Panc1 (cell line): Measurements from ENCODE around the gene FBXO3. TPM values are rescaled to one million over a fixed set of nuclear protein-coding genes. Genes with fewer than 3 reads are reported as not detected.

ENCODE experiments used
- ATAC-seq: fragments of 200-7000 bp; cut with Tn5 transposase; 2 replicates; pipeline ENCODE4 v1.9.1; 2020; ENCODE audit warnings: mild to moderate bottlenecking, moderate library complexity
- BruUV-seq: library from RNA; stranded (reverse); fragments of 400-500 nt; replicated peaks from 2 replicates; lab custom pipeline; 2021; lab: Mats Ljungman, UMichigan
- CTCF ChIA-PET: fragments of 300-600 bp; sonication (Branson Sonifier 250); formaldehyde crosslinking; loops from one replicate; lab custom pipeline; 2022; ENCODE audit warnings: antibody characterized with exemption; lab: Charles Lee
- POLR2A ChIA-PET: fragments of 300-600 bp; sonication (Branson Sonifier 250); formaldehyde crosslinking; loops from one replicate; lab custom pipeline; 2022; ENCODE audit warnings: antibody characterized with exemption; lab: Charles Lee
- DNase-seq: peaks from one replicate; pipeline ENCODE4 v3.0.0-alpha.2; 2010; ENCODE audit warnings: low read depth, low spot score
- H3K27ac ChIP-seq: 2 replicates; pipeline ENCODE4 v1.5.1; 2011; ENCODE audit warnings: mild to moderate bottlenecking, low read length, inconsistent platforms
- H3K27me3 ChIP-seq: fragments of 200-500 bp; sonication (Bioruptor generic); 2 replicates; pipeline ENCODE4 v1.6.0; 2014; ENCODE audit warnings: low read length, inconsistent platforms; ENCODE audit not compliant: control insufficient read depth, insufficient read depth
- H3K36me3 ChIP-seq: fragments of 200-500 bp; sonication (Bioruptor generic); 2 replicates; pipeline ENCODE4 v1.5.1; 2014; ENCODE audit warnings: inconsistent platforms, mild to moderate bottlenecking, low read length, moderate library complexity; ENCODE audit not compliant: control insufficient read depth, insufficient read depth
- H3K4me1 ChIP-seq: 2 replicates; pipeline ENCODE4 v1.5.1; 2011; ENCODE audit warnings: inconsistent platforms, mild to moderate bottlenecking, low read length, moderate library complexity; ENCODE audit not compliant: control insufficient read depth, insufficient read depth
- H3K4me3 ChIP-seq, 2 experiments: 2 replicates each; pipeline ENCODE4 v1.5.1; 2011 to 2012; ENCODE audit warnings: low read depth in 2 of 2, low read length in 2 of 2, mild to moderate bottlenecking in 2 of 2, inconsistent platforms in 1 of 2, moderate library complexity in 1 of 2
- H3K9me3 ChIP-seq: fragments of 200-500 bp; sonication (Bioruptor generic); 2 replicates; pipeline ENCODE4 v1.5.1; 2014; ENCODE audit warnings: low read depth, mild to moderate bottlenecking, inconsistent platforms, low read length, moderate library complexity; ENCODE audit not compliant: control insufficient read depth, insufficient read depth
- CTCF ChIP-seq: fragments of 450-650 bp; IDR thresholded peaks from 2 replicates; pipeline ENCODE4 v1.5.1; 2017; ENCODE audit warnings: mild to moderate bottlenecking
- POLR2AphosphoS5 ChIP-seq: IDR thresholded peaks from 2 replicates; pipeline ENCODE4 v1.6.1; 2012; ENCODE audit warnings: mild to moderate bottlenecking, low read depth, low read length, moderate library complexity
- SIN3A ChIP-seq: IDR thresholded peaks from 2 replicates; pipeline ENCODE4 v1.6.1; 2012; ENCODE audit warnings: low read depth, mild to moderate bottlenecking, low read length, moderate library complexity, borderline replicate concordance; ENCODE audit not compliant: insufficient read depth
- TCF7L2 ChIP-seq: IDR thresholded peaks from 2 replicates; pipeline ENCODE4 v1.6.1; 2011; ENCODE audit warnings: mild to moderate bottlenecking, low read depth, low read length, inconsistent platforms
- in situ Hi-C: cut with HindIII; loops from 2 replicates; pipeline ENCODE4 v1.10.0; 2016; ENCODE audit warnings: low sequenced_read_pairs, low pct_unique_long_range_greater_than_20kb
- intact Hi-C: fragments of 100-400 bp; cut with micrococcal nuclease; formaldehyde crosslinking; loops from one replicate; pipeline ENCODE4 v1.10.0; 2022; ENCODE audit not compliant: unreplicated experiment
- total RNA-seq: library from RNA; stranded (reverse); gene quantifications from one replicate; pipeline ENCODE4 v1.2.1, GENCODE V29; 2021; ENCODE audit not compliant: unreplicated experiment
- TF ChIP-seq, protein P1 (sequence below), 2 experiments: IDR thresholded peaks; 2 replicates each; pipeline ENCODE4 v1.6.1; 2011 to 2012; ENCODE audit warnings: low read depth in 2 of 2, control low read depth in 1 of 2, low read length in 1 of 2, mild to moderate bottlenecking in 1 of 2, moderate library complexity in 1 of 2; ENCODE audit not compliant: insufficient read depth in 1 of 2

The FBXO3 gene
- total RNA-seq, 1 experiment from 2014 or later: 22.3 TPM

DNA sequence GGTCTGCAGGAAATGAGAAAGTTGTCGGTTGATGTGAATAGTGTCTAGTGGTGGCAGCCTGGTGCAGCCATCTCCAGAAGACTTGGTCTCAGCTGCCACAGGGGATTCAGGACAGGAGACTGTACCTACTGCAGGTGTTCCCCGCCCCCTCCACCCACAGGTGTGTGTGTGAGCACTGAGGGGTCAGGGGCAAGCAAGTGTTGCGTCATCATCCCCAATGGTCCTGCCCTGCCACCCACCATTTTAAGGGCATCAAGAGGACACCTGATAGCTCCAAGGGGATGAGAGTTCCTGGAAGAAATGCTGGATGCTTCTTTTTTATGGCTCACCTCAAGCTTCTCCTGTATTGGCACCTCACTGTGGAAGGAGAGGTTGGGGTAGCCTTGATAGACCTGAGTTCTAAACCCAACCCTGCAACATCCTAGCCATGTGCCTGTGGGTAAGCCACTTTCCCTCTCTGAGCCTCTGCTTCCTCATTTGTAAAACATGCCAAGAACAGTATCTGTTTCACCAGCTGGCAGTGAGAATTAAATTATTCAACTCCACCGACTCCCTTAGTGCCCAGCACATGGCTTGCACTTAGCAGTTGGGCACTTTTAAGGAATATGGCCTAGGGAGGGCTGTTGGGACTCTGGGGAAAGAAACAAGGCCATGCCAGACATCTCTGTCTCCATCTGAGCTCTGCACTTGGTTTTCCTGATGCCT, 79.8 kb downstream of the FBXO3 start:
- in situ Hi-C loops (no loop called here), intact Hi-C loops (no loop called here)
- ChIA-PET CTCF (interaction anchor here (1.2 kb wide), 1 partner anchor 48 kb away, joined by 3 read pairs; no protein-coding TSS in a partner anchor), POLR2A (no interaction called here)
- H3K27me3 ChIP-seq: no peaks in the 10 kb centered on the region
- H3K9me3 ChIP-seq: no peaks in the 10 kb centered on the region
- H3K4me3 ChIP-seq: no peak overlapping the region
- DNase-seq (no peak), ATAC-seq (no peak)
- no TSS peak for BruUV-seq
- no peaks in the 10 kb centered on the region for H3K36me3 ChIP-seq
- peak overlapping the region; percentile 94 for H3K27ac ChIP-seq
- H3K4me1 ChIP-seq: peaks cover 99% of the 10 kb centered on the region
- no peak for TF ChIP-seq TCF7L2
- no peak for TF ChIP-seq SIN3A
- TF ChIP-seq POLR2AphosphoS5: no peak
- no peak for TF ChIP-seq CTCF
- TF ChIP-seq, protein P1, sequence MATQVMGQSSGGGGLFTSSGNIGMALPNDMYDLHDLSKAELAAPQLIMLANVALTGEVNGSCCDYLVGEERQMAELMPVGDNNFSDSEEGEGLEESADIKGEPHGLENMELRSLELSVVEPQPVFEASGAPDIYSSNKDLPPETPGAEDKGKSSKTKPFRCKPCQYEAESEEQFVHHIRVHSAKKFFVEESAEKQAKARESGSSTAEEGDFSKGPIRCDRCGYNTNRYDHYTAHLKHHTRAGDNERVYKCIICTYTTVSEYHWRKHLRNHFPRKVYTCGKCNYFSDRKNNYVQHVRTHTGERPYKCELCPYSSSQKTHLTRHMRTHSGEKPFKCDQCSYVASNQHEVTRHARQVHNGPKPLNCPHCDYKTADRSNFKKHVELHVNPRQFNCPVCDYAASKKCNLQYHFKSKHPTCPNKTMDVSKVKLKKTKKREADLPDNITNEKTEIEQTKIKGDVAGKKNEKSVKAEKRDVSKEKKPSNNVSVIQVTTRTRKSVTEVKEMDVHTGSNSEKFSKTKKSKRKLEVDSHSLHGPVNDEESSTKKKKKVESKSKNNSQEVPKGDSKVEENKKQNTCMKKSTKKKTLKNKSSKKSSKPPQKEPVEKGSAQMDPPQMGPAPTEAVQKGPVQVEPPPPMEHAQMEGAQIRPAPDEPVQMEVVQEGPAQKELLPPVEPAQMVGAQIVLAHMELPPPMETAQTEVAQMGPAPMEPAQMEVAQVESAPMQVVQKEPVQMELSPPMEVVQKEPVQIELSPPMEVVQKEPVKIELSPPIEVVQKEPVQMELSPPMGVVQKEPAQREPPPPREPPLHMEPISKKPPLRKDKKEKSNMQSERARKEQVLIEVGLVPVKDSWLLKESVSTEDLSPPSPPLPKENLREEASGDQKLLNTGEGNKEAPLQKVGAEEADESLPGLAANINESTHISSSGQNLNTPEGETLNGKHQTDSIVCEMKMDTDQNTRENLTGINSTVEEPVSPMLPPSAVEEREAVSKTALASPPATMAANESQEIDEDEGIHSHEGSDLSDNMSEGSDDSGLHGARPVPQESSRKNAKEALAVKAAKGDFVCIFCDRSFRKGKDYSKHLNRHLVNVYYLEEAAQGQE (IDR thresholded peaks at IDR 0.05; ENCODE audit: insufficient read depth in 1 of 2, low read depth in 2 of 2, low read length in 1 of 2): no peak

- intact Hi-C loops (no loop called here), in situ Hi-C loops (no loop called here)
- H3K36me3 ChIP-seq: no peaks in the 10 kb centered on the region
- H3K27ac ChIP-seq: peak overlapping the region; percentile 94
- H3K4me3 ChIP-seq: no peak overlapping the region; a peak in 1 of 4 replicates
- BruUV-seq: TSS peak; percentile 97
- H3K4me1 ChIP-seq: peaks cover 92% of the 10 kb centered on the region
- peaks cover 2% of the 10 kb centered on the region; the same call in 1 of the 2 replicates for H3K9me3 ChIP-seq
- no peaks in the 10 kb centered on the region for H3K27me3 ChIP-seq
- CTCF ChIA-PET: interaction anchor here (1.0 to 2.9 kb wide), 2 partner anchors 9 to 50 kb away, joined by 3 to 12 read pairs; partner anchors contain the start of gene C11orf91
- no peak for TF ChIP-seq CTCF
- TF ChIP-seq, protein P1 (IDR thresholded peaks at IDR 0.05; ENCODE audit: insufficient read depth in 1 of 2, low read depth in 2 of 2, low read length in 1 of 2): no peak
- TF ChIP-seq TCF7L2: no peak
- no peak for TF ChIP-seq SIN3A
- TF ChIP-seq POLR2AphosphoS5: no peak
- ATAC-seq: no peak
- DNase-seq: no peak
- POLR2A ChIA-PET: interaction anchor here (0.7 to 2.1 kb wide), 2 partner anchors 8 to 42 kb away, joined by 3 to 12 read pairs; partner anchors contain the start of gene C11orf91
These were observed 81.8 kb downstream of the FBXO3 start for GRCh38 chr11:33692541-33692940.
